ENCODE data around the gene KHK. TPM values are rescaled to one million over a fixed set of nuclear protein-coding genes. Genes with fewer than 3 reads are reported as not detected.

Gene KHK
- polyA plus RNA-seq, 1 of the 3 experiments (the other 2 are of a cell fraction) = 10.3 TPM

DNA sequence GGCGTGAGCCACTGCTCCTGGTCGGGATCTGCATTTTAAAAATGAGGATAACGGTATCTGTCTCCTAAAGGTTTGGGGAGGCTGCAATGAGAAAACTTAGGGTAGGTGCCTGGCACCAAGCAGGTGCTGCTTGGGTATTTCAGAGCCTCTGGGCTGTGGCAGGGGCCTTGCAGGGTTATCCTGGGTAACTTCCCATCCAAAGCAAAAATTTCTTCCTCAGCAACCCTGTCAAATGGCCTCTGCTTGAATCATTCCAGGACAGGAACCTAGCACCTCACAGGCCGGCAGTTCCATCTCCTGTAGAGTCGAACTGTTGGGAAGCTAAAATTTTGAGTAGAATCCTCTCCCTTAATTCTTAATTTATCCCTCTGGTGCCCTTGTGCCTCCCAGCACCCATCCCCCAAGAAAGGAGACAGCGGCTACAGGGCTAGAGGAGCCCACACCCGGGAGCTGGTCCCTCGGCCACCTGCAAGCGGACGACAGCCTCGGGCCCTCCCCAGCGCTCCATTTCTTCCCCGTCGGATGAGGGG, 31.5 kb downstream of the KHK start:
- peak overlapping the region; percentile 59; the same call in 1 of the 2 replicates for H2AFZ ChIP-seq (ENCODE audit: low read depth)
- H3F3A ChIP-seq (replicated peaks; ENCODE audit: insufficient read depth) = peaks cover 3% of the 10 kb centered on the region
- TF ChIP-seq, protein P1, sequence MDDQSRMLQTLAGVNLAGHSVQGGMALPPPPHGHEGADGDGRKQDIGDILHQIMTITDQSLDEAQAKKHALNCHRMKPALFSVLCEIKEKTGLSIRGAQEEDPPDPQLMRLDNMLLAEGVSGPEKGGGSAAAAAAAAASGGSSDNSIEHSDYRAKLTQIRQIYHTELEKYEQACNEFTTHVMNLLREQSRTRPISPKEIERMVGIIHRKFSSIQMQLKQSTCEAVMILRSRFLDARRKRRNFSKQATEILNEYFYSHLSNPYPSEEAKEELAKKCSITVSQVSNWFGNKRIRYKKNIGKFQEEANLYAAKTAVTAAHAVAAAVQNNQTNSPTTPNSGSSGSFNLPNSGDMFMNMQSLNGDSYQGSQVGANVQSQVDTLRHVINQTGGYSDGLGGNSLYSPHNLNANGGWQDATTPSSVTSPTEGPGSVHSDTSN (IDR thresholded peaks at IDR 0.05) = no peak
- no peak for TF ChIP-seq GABPA (IDR thresholded peaks at IDR 0.05; ENCODE audit: low read depth)
- TF ChIP-seq USF2 (IDR thresholded peaks at IDR 0.05; ENCODE audit: borderline replicate concordance, low read depth, low read length) = no peak
- TF ChIP-seq, protein P2, sequence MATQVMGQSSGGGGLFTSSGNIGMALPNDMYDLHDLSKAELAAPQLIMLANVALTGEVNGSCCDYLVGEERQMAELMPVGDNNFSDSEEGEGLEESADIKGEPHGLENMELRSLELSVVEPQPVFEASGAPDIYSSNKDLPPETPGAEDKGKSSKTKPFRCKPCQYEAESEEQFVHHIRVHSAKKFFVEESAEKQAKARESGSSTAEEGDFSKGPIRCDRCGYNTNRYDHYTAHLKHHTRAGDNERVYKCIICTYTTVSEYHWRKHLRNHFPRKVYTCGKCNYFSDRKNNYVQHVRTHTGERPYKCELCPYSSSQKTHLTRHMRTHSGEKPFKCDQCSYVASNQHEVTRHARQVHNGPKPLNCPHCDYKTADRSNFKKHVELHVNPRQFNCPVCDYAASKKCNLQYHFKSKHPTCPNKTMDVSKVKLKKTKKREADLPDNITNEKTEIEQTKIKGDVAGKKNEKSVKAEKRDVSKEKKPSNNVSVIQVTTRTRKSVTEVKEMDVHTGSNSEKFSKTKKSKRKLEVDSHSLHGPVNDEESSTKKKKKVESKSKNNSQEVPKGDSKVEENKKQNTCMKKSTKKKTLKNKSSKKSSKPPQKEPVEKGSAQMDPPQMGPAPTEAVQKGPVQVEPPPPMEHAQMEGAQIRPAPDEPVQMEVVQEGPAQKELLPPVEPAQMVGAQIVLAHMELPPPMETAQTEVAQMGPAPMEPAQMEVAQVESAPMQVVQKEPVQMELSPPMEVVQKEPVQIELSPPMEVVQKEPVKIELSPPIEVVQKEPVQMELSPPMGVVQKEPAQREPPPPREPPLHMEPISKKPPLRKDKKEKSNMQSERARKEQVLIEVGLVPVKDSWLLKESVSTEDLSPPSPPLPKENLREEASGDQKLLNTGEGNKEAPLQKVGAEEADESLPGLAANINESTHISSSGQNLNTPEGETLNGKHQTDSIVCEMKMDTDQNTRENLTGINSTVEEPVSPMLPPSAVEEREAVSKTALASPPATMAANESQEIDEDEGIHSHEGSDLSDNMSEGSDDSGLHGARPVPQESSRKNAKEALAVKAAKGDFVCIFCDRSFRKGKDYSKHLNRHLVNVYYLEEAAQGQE (IDR thresholded peaks at IDR 0.05; ENCODE audit: low read depth, low read length) = no peak
- TF ChIP-seq NFIC (IDR thresholded peaks at IDR 0.05; ENCODE audit: borderline replicate concordance) = no peak
- no peak for TF ChIP-seq JUND (IDR thresholded peaks at IDR 0.05)
- TF ChIP-seq FOXM1 (IDR thresholded peaks at IDR 0.05; ENCODE audit: low read depth) = no peak
- no peak for TF ChIP-seq TEAD4 (IDR thresholded peaks at IDR 0.05; ENCODE audit: borderline replicate concordance, insufficient read depth)
- no peak for TF ChIP-seq RXRA (IDR thresholded peaks at IDR 0.05; ENCODE audit: borderline replicate concordance, low read depth)
- no peak for TF ChIP-seq CHD2 (IDR thresholded peaks at IDR 0.05; ENCODE audit: low read length, partially characterized antibody)
- TF ChIP-seq MEF2A (IDR thresholded peaks at IDR 0.05; ENCODE audit: borderline replicate concordance, low read depth) = no peak
- no peak for TF ChIP-seq MXI1 (IDR thresholded peaks at IDR 0.05; ENCODE audit: low read depth, low read length)
- TF ChIP-seq POLR2AphosphoS5 (IDR thresholded peaks at IDR 0.05; ENCODE audit: low read depth, low read length) = no peak
- peak overlapping the region; percentile 80 for H3K4me2 ChIP-seq
- no peaks in the 10 kb centered on the region for H4K20me1 ChIP-seq (ENCODE audit: insufficient read depth)
- H3K9ac ChIP-seq = no peak overlapping the region
- peak overlapping the region; percentile 60 to 70 for H3K4me3 ChIP-seq (ENCODE audit: low read depth in 2 of 2, low read length in 1 of 2)
- DNase-seq = peak; percentile 52
- peak overlapping the region in 1 of 2 experiments; percentile 48; a peak in 1 of 4 replicates for H3K27ac ChIP-seq (ENCODE audit: low read depth in 2 of 2, low read length in 1 of 2)
- POLR2A ChIA-PET = interaction anchor here (0.5 to 0.9 kb wide), 5 partner anchors 13 to 1085 kb away, joined by 3 read pairs; no protein-coding TSS in a partner anchor
- no peaks in the 10 kb centered on the region for H3K79me2 ChIP-seq (ENCODE audit: insufficient read depth)
- H3K9me2 ChIP-seq = no peaks in the 10 kb centered on the region
- peaks cover 0 to 12% of the 10 kb centered on the region in 2 experiments; a peak in 1 of 4 replicates for H3K4me1 ChIP-seq (ENCODE audit: control insufficient read depth in 1 of 2, insufficient read depth in 2 of 2, low read depth in 1 of 2, low read length in 1 of 2)
- WGBS (ENCODE audit: low lambda C conversion rate) = 43% methylated on average over 14 of the region's 14 CpGs
- CTCF ChIA-PET = interaction anchor here (0.8 to 3.6 kb wide), 8 partner anchors 16 to 162 kb away, joined by 3 to 13 read pairs (median 4); no protein-coding TSS in a partner anchor
- H3K27me3 ChIP-seq (ENCODE audit: insufficient read depth) = no peaks in the 10 kb centered on the region
- no peaks in the 10 kb centered on the region for H3K36me3 ChIP-seq (replicated peaks in 1 of 2; ENCODE audit: control insufficient read depth in 1 of 2, insufficient read depth in 2 of 2, low read length in 1 of 2)
- no peaks in the 10 kb centered on the region for H3K9me3 ChIP-seq

All from SK-N-SH (cell line).